Gastrocnemius medialis (tissue), 4 donors: ENCODE measurements around the gene LCE6A. TPM values are rescaled to one million over a fixed set of nuclear protein-coding genes. Genes with fewer than 3 reads are reported as not detected.

Experiments
- ATAC-seq, 2 donors: fragments of 150-250 bp; one replicate each; pipeline ENCODE4 v1.9.1; 2016
- DNase-seq, 2 donors: peaks; one replicate each; pipeline ENCODE4 v3.0.0-alpha.2; 2019
- H3K27ac ChIP-seq, 4 donors: fragments of 200-600 bp; sonication (generic); 1 replicate in 1 of 4; 2 replicates in 3 of 4; pipeline ENCODE4 v1.5.1; 2016 to 2018; ENCODE audit warnings: mild to moderate bottlenecking in 2 of 4, moderate library complexity in 1 of 4
- H3K27me3 ChIP-seq, 3 donors: fragments of 200-600 bp; sonication (generic) in 2 of 3; 1 replicate in 1 of 3; 2 replicates in 2 of 3; pipeline versions ENCODE4 v1.5.1 to v1.6.0; 2016 to 2019; ENCODE audit warnings: mild to moderate bottlenecking in 1 of 3, moderate library complexity in 1 of 3
- H3K36me3 ChIP-seq, 2 donors: fragments of 200-600 bp; sonication (generic) in 1 of 2; one replicate each; pipeline ENCODE4 v1.5.1; 2017 to 2018
- H3K4me1 ChIP-seq, 2 donors: fragments of 200-600 bp; sonication (generic) in 1 of 2; one replicate each; pipeline ENCODE4 v1.5.1; 2016 to 2017; ENCODE audit warnings: mild to moderate bottlenecking in 2 of 2
- H3K4me3 ChIP-seq, 4 donors: fragments of 200-600 bp; sonication (generic) in 3 of 4; 1 replicate in 1 of 4; 2 replicates in 3 of 4; pipeline ENCODE4 v1.5.1; 2016 to 2019; ENCODE audit warnings: mild to moderate bottlenecking in 2 of 4
- H3K9me3 ChIP-seq, 3 donors: fragments of 200-600 bp; sonication (generic) in 2 of 3; 1 replicate in 1 of 3; 2 replicates in 2 of 3; pipeline ENCODE4 v1.5.1; 2016 to 2019
- POLR2A ChIP-seq, 2 donors: fragments of 450-650 bp; IDR thresholded peaks; one replicate each; pipeline ENCODE4 v1.6.1; 2017; ENCODE audit warnings: antibody characterized with exemption in 2 of 2, mild to moderate bottlenecking in 2 of 2, moderate library complexity in 2 of 2
- in situ Hi-C, 4 donors: fragments of 200-750 bp; cut with MboI; loops; one replicate each; pipeline versions ENCODE4 v1.15.0 to v1.8.0; 2017; ENCODE audit warnings: low sequenced_read_pairs in 4 of 4
- intact Hi-C: fragments of 100-400 bp; cut with DNase I; formaldehyde crosslinking; loops from one replicate; pipeline ENCODE4 v1.15.1; 2023; ENCODE audit warnings: low total_unique reads
- total RNA-seq, 4 donors: library from RNA; depleted of rRNA; stranded (reverse); fragments of >200 nt; gene quantifications; one replicate each; pipeline versions ENCODE4 v1.1.0 to v1.2.3, GENCODE V29; 2016
- TF ChIP-seq, protein P1 (sequence below), 5 experiments: fragments of 450-650 bp in 3 of 5; fragments of 200-600 bp in 2 of 5; sonication (generic) in 2 of 5; IDR thresholded peaks in 4 of 5; conservative IDR thresholded peaks in 1 of 5; 1 replicate in 4 of 5; 2 replicates in 1 of 5; pipeline ENCODE4 v1.5.1; 2016 to 2019; ENCODE audit warnings: antibody characterized with exemption in 5 of 5, mild to moderate bottlenecking in 3 of 5, moderate library complexity in 3 of 5

Gene LCE6A
- total RNA-seq, 4 donors from 2014 or later: not detected

DNA sequence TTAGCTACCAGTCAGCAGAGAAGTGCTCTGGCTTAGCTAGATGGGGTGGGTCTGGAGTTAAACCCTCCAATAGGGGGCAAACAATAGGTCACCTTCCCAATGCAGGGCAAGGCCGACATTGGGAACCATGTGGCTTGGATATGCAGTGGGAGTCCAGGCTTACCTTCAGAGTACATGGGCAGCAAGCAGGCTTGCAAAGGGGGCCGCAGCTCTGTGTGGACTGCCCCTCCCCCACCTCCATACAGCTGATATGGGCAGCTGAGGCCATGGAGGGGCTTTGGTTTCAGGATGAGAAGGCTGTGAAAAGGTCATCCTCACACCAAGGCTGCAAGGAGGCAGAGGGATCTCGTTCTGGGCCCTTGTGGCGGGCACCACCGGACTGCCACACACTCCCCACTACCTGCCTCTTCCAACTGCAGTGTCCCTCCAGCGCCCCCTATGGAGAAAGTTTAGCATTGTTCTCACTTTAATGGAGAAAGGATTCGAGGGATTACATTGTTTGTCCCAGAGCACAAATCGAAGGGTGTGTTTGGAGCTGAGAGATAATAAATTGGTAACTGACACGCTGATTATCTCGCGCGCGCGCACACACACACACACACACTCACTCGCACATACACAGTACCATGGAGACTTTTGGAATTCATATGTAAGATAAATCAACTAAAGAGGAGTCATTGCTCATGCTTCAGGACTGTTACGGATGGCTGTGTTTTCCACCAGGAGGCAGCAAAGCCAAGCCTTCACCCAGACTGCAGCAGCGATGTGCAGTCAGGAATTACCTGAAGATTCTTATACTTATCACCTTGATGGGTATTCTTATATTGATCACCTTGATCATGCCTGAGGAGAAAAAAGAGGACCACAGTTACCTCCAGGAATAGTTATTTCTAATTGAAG lies 28.4 kb downstream of the LCE6A start:
- in situ Hi-C loops: no loop called here
- H3K36me3 ChIP-seq: no peaks in the 10 kb centered on the region
- DNase-seq (no peak), ATAC-seq (no peak)
- no peak for TF ChIP-seq POLR2A (IDR thresholded peaks at IDR 0.05)
- TF ChIP-seq, protein P1, sequence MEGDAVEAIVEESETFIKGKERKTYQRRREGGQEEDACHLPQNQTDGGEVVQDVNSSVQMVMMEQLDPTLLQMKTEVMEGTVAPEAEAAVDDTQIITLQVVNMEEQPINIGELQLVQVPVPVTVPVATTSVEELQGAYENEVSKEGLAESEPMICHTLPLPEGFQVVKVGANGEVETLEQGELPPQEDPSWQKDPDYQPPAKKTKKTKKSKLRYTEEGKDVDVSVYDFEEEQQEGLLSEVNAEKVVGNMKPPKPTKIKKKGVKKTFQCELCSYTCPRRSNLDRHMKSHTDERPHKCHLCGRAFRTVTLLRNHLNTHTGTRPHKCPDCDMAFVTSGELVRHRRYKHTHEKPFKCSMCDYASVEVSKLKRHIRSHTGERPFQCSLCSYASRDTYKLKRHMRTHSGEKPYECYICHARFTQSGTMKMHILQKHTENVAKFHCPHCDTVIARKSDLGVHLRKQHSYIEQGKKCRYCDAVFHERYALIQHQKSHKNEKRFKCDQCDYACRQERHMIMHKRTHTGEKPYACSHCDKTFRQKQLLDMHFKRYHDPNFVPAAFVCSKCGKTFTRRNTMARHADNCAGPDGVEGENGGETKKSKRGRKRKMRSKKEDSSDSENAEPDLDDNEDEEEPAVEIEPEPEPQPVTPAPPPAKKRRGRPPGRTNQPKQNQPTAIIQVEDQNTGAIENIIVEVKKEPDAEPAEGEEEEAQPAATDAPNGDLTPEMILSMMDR (IDR thresholded peaks at IDR 0.05 in 4 of 5, conservative IDR thresholded peaks at IDR 0.05 in 1 of 5): no peak
- H3K4me3 ChIP-seq: no peak overlapping the region
- no peaks in the 10 kb centered on the region for H3K4me1 ChIP-seq
- no peaks in the 10 kb centered on the region for H3K27me3 ChIP-seq
- no peak overlapping the region for H3K27ac ChIP-seq
- intact Hi-C loops: no loop called here
- no peaks in the 10 kb centered on the region for H3K9me3 ChIP-seq

DNA sequence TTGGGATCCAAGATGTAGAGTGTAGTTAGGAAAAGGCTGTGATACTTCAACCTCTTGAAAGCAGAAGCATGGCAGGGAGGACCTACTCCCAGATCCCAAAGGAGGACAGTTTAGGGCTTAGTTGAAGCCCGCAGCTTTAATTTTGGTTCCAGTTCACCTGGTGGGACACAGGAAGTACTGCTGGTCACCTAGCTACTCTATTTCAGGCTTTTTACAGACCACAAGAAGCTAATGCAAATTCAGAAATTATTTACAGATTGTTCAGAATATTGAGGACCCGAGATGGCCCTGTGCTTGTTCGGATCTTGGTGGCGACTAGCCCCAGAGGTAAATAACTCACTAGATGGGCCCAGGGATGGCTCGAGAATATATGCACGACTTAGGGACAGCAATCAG lies 29.1 kb downstream of the LCE6A start:
- no peak for TF ChIP-seq POLR2A (IDR thresholded peaks at IDR 0.05)
- TF ChIP-seq, protein P1 (IDR thresholded peaks at IDR 0.05 in 4 of 5, conservative IDR thresholded peaks at IDR 0.05 in 1 of 5): no peak
- DNase-seq (no peak), ATAC-seq (no peak)
- intact Hi-C loops: no loop called here
- Histone ChIP-seq H3K36me3 (no peaks in the 10 kb centered on the region), H3K4me1 (no peaks in the 10 kb centered on the region), H3K27me3 (no peaks in the 10 kb centered on the region), H3K9me3 (no peaks in the 10 kb centered on the region), H3K4me3 (no peak overlapping the region), H3K27ac (no peak overlapping the region)
- in situ Hi-C loops: no loop called here

DNA sequence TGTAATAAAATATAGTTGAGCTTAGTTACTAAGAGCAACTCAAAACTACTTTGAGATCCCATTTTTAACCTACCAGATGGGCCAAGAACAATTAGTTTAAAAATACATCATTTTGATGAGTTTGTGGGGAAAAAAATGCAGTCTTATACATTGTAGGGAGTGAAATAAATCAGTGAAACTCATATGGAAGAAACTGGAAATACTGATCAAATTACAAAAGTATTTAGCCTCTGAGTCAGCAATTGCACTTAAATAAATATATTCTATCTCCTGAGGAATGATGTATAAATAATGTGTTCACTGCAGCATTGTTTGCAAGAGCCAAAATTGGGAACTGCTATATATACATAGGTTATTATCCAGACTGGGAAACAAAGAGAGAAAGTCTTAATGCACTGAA lies 30.8 kb downstream of the LCE6A start:
- in situ Hi-C loops: no loop called here
- no peak overlapping the region for H3K4me3 ChIP-seq
- H3K4me1 ChIP-seq: no peaks in the 10 kb centered on the region
- ATAC-seq (no peak), DNase-seq (no peak)
- intact Hi-C loops: no loop called here
- TF ChIP-seq, protein P1 (IDR thresholded peaks at IDR 0.05 in 4 of 5, conservative IDR thresholded peaks at IDR 0.05 in 1 of 5): no peak
- no peak for TF ChIP-seq POLR2A (IDR thresholded peaks at IDR 0.05)
- H3K27ac ChIP-seq: no peak overlapping the region
- no peaks in the 10 kb centered on the region for H3K9me3 ChIP-seq
- no peaks in the 10 kb centered on the region for H3K36me3 ChIP-seq
- no peaks in the 10 kb centered on the region for H3K27me3 ChIP-seq

DNA sequence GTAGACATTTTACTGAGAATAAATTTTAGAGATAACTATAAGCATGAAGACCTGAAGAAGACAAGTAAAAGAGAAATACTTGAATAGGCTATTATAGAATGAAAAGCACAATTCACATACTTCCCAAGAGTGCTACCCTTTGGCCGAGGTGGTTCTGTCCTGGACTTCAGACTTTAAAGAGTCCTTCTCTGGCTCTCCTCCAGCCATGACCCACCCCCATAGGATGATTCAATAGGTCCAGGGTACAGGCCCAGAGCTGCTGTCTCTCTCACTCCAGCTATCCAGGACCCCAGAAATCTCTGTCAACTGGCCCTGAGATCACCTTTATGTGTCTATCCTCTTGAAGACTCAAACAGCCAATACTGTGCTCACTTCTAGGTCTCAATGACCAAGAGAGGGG lies 34.2 kb downstream of the LCE6A start:
- Histone ChIP-seq H3K27me3 (no peaks in the 10 kb centered on the region), H3K4me1 (no peaks in the 10 kb centered on the region), H3K36me3 (no peaks in the 10 kb centered on the region), H3K4me3 (no peak overlapping the region), H3K27ac (no peak overlapping the region), H3K9me3 (no peaks in the 10 kb centered on the region)
- in situ Hi-C loops: no loop called here
- DNase-seq (no peak), ATAC-seq (no peak)
- TF ChIP-seq POLR2A (IDR thresholded peaks at IDR 0.05): no peak
- TF ChIP-seq, protein P1 (IDR thresholded peaks at IDR 0.05 in 4 of 5, conservative IDR thresholded peaks at IDR 0.05 in 1 of 5): no peak
- intact Hi-C loops: no loop called here
